Smooth muscle cell (in vitro differentiated cells): Measurements from ENCODE around the gene ESRP2. TPM values are rescaled to one million over a fixed set of nuclear protein-coding genes. Genes with fewer than 3 reads are reported as not detected.

Source experiments
- DNase-seq: peaks from one replicate; lab custom pipeline; 2025; ENCODE audit not compliant: unreplicated experiment; lab: John Stamatoyannopoulos, UW
- H2AFZ ChIP-seq: fragments of 200-600 bp; sonication (generic); 2 replicates; pipeline ENCODE4 v1.6.0; 2016; ENCODE audit warnings: antibody characterized with exemption, low read depth, mild to moderate bottlenecking
- H3F3A ChIP-seq: fragments of 200-600 bp; sonication (generic); 2 replicates; pipeline ENCODE4 v1.6.0; 2017; ENCODE audit warnings: antibody characterized with exemption, low read depth
- H3K27ac ChIP-seq: fragments of 200-600 bp; sonication (generic); 2 replicates; pipeline ENCODE4 v1.5.1; 2016; ENCODE audit warnings: low read depth, mild to moderate bottlenecking
- H3K27me3 ChIP-seq: fragments of 200-600 bp; sonication (generic); 2 replicates; pipeline ENCODE4 v1.6.1; 2016; ENCODE audit warnings: low read depth, mild to moderate bottlenecking
- H3K36me3 ChIP-seq: fragments of 200-600 bp; sonication (generic); 2 replicates; pipeline ENCODE4 v1.5.1; 2016; ENCODE audit warnings: low read depth
- H3K4me1 ChIP-seq: fragments of 200-600 bp; sonication (generic); 2 replicates; pipeline ENCODE4 v1.5.1; 2016; ENCODE audit warnings: low read depth
- H3K4me2 ChIP-seq: fragments of 200-600 bp; sonication (generic); 2 replicates; pipeline ENCODE4 v1.6.0; 2016; ENCODE audit warnings: mild to moderate bottlenecking
- H3K4me3 ChIP-seq: fragments of 200-600 bp; sonication (generic); 2 replicates; pipeline ENCODE4 v1.5.1; 2016; ENCODE audit warnings: mild to moderate bottlenecking
- H3K79me2 ChIP-seq: fragments of 200-600 bp; sonication (generic); 2 replicates; pipeline ENCODE4 v1.6.0; 2016; ENCODE audit warnings: low read depth, mild to moderate bottlenecking
- H3K9ac ChIP-seq: fragments of 200-600 bp; sonication (generic); 2 replicates; pipeline ENCODE4 v1.6.0; 2016; ENCODE audit warnings: low read depth
- H3K9me3 ChIP-seq: fragments of 200-600 bp; sonication (generic); replicated peaks from 2 replicates; pipeline ENCODE4 v1.5.1; 2016; ENCODE audit warnings: low read depth
- H4K20me1 ChIP-seq: fragments of 200-600 bp; sonication (generic); 2 replicates; pipeline ENCODE4 v1.6.0; 2016; ENCODE audit warnings: low read depth
- WGBS: methylation state at CpG from one replicate; pipeline ENCODE4 v1.1.7; 2016; ENCODE audit warnings: low lambda C conversion rate; 5-methylcytosine and 5-hydroxymethylcytosine counted together
- polyA plus RNA-seq: library from polyadenylated mRNA; unstranded; fragments of >200 nt; fragmentation: Nextera tagmentation; extraction: Ambion mirVana; gene quantifications from 2 replicates; pipeline ENCODE4 v1.2.1, GENCODE V29; 2016
- total RNA-seq: library from RNA; depleted of rRNA; stranded (reverse); fragments of >200 nt; gene quantifications from 2 replicates; pipeline ENCODE4 v1.2.3, GENCODE V29; 2014
- TF ChIP-seq, protein P1 (sequence below): fragments of 200-600 bp; sonication (generic); IDR thresholded peaks from 2 replicates; pipeline ENCODE4 v1.5.1; 2017; ENCODE audit warnings: borderline replicate concordance, mild to moderate bottlenecking, antibody characterized with exemption; ENCODE audit not compliant: insufficient read depth, poor library complexity, severe bottlenecking

The ESRP2 gene
- total and polyA plus RNA-seq, 2 experiments from 2014 or later: 2.7 to 8.5 TPM

GRCh38 chr16:68255712-68256111 is 19.8 kb upstream of the ESRP2 start:
- no peak for DNase-seq
- Histone ChIP-seq H3F3A (no peaks in the 10 kb centered on the region), H3K27ac (no peak overlapping the region), H3K9ac (no peak overlapping the region), H3K4me2 (no peak overlapping the region), H3K4me3 (no peak overlapping the region), H3K79me2 (no peaks in the 10 kb centered on the region), H3K36me3 (no peaks in the 10 kb centered on the region), H2AFZ (no peak overlapping the region), H3K4me1 (no peaks in the 10 kb centered on the region), H4K20me1 (no peaks in the 10 kb centered on the region), H3K9me3 (no peaks in the 10 kb centered on the region), H3K27me3 (no peaks in the 10 kb centered on the region)
- WGBS: 97% methylated on average over 18 of the region's 18 CpGs
- TF ChIP-seq, protein P1, sequence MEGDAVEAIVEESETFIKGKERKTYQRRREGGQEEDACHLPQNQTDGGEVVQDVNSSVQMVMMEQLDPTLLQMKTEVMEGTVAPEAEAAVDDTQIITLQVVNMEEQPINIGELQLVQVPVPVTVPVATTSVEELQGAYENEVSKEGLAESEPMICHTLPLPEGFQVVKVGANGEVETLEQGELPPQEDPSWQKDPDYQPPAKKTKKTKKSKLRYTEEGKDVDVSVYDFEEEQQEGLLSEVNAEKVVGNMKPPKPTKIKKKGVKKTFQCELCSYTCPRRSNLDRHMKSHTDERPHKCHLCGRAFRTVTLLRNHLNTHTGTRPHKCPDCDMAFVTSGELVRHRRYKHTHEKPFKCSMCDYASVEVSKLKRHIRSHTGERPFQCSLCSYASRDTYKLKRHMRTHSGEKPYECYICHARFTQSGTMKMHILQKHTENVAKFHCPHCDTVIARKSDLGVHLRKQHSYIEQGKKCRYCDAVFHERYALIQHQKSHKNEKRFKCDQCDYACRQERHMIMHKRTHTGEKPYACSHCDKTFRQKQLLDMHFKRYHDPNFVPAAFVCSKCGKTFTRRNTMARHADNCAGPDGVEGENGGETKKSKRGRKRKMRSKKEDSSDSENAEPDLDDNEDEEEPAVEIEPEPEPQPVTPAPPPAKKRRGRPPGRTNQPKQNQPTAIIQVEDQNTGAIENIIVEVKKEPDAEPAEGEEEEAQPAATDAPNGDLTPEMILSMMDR: no peak

GRCh38 chr16:68253721-68254120 is 17.8 kb upstream of the ESRP2 start:
- no peaks in the 10 kb centered on the region for H4K20me1 ChIP-seq
- H3K4me3 ChIP-seq: no peak overlapping the region
- H3K9ac ChIP-seq: no peak overlapping the region
- no peak for DNase-seq
- no peaks in the 10 kb centered on the region for H3F3A ChIP-seq
- no peaks in the 10 kb centered on the region for H3K79me2 ChIP-seq
- TF ChIP-seq, protein P1: no peak
- no peaks in the 10 kb centered on the region for H3K9me3 ChIP-seq
- no peaks in the 10 kb centered on the region for H3K27me3 ChIP-seq
- H3K27ac ChIP-seq: no peak overlapping the region
- H3K36me3 ChIP-seq: no peaks in the 10 kb centered on the region
- WGBS: 100% methylated on average over 4 of the region's 4 CpGs
- no peaks in the 10 kb centered on the region for H3K4me1 ChIP-seq
- H3K4me2 ChIP-seq: no peak overlapping the region
- no peak overlapping the region for H2AFZ ChIP-seq

DNA sequence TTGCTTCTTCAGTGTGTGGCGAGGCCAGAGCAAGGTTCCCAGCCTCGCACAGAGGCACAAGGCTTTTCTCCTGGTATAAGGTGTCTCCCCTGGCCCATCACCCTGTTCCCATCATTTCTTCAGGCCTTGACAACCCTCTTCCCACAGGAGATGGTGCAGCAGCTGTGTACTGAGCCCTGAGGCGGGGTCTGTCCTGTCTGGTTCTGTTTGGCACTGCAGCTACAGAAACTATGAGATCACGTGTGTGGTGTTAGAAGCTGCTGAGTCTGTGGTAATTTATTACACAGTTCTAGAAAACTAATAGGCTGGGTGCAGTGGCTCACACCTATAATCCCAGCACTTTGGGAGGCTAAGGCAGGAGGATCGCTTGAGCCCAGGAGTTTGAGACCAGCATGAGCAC is 16.5 kb upstream of the ESRP2 start:
- H3K4me2 ChIP-seq: no peak overlapping the region
- H3K27me3 ChIP-seq: no peaks in the 10 kb centered on the region
- H2AFZ ChIP-seq: no peak overlapping the region
- WGBS: 93% methylated on average over 5 of the region's 5 CpGs
- H3K36me3 ChIP-seq: no peaks in the 10 kb centered on the region
- no peak overlapping the region for H3K4me3 ChIP-seq
- no peaks in the 10 kb centered on the region for H3K9me3 ChIP-seq
- TF ChIP-seq, protein P1: no peak
- no peaks in the 10 kb centered on the region for H3K79me2 ChIP-seq
- H3K27ac ChIP-seq: no peak overlapping the region
- no peaks in the 10 kb centered on the region for H3K4me1 ChIP-seq
- no peaks in the 10 kb centered on the region for H4K20me1 ChIP-seq
- no peak for DNase-seq
- H3F3A ChIP-seq: no peaks in the 10 kb centered on the region
- H3K9ac ChIP-seq: no peak overlapping the region

GRCh38 chr16:68251832-68252231 is 15.9 kb upstream of the ESRP2 start:
- Histone ChIP-seq H3K9me3 (no peaks in the 10 kb centered on the region), H3K4me3 (no peak overlapping the region), H3K4me1 (no peaks in the 10 kb centered on the region), H3K36me3 (no peaks in the 10 kb centered on the region), H2AFZ (no peak overlapping the region), H3K27ac (no peak overlapping the region), H4K20me1 (no peaks in the 10 kb centered on the region), H3F3A (no peaks in the 10 kb centered on the region), H3K79me2 (no peaks in the 10 kb centered on the region), H3K9ac (no peak overlapping the region), H3K27me3 (no peaks in the 10 kb centered on the region), H3K4me2 (no peak overlapping the region)
- WGBS: 95% methylated on average over 5 of the region's 5 CpGs
- TF ChIP-seq, protein P1: no peak
- no peak for DNase-seq
